GDM1 (cell line): Measurements from ENCODE around the gene MRRF.

Experiments used
- DNase-seq: peaks from one replicate; lab custom pipeline; 2025; lab: John Stamatoyannopoulos, UW

Gene MRRF

GRCh38 chr9:122264360-122265148 lies at the start of gene MRRF, which contains the start of gene RBM18:
Gene MRRF (plus strand): TSS chr9:122264882. CDS start chr9:122270892, 6,010 bp downstream.
Gene RBM18 (minus strand): TSS chr9:122264840. CDS start chr9:122261492, 3,348 bp downstream.
- DNase-seq: peak; percentile 87

- no peak for DNase-seq
Measured at GRCh38 chr9:122215663-122216062, 49.0 kb upstream of the MRRF start.

GRCh38 chr9:122216138-122216797 lies 48.4 kb upstream of the MRRF start:
- no peak for DNase-seq

GRCh38 chr9:122216798-122217418 lies 47.8 kb upstream of the MRRF start:
- no peak for DNase-seq

GRCh38 chr9:122217640-122218039 lies 47.0 kb upstream of the MRRF start:
- DNase-seq: no peak

- DNase-seq: no peak
Measured at GRCh38 chr9:122218071-122218934, 46.4 kb upstream of the MRRF start.

GRCh38 chr9:122218935-122219855 lies 45.5 kb upstream of the MRRF start:
- DNase-seq: peak; percentile 39

GRCh38 chr9:122219856-122220672 lies 44.6 kb upstream of the MRRF start:
- DNase-seq: no peak

GRCh38 chr9:122220673-122221182 lies 44.0 kb upstream of the MRRF start:
- DNase-seq: no peak

- DNase-seq: no peak
Measured at GRCh38 chr9:122221183-122221811, 43.4 kb upstream of the MRRF start.

GRCh38 chr9:122222791-122223190 lies 41.9 kb upstream of the MRRF start:
- no peak for DNase-seq

- no peak for DNase-seq
Measured at GRCh38 chr9:122223435-122223834, 41.2 kb upstream of the MRRF start.

GRCh38 chr9:122225312-122226141 lies 39.2 kb upstream of the MRRF start:
- no peak for DNase-seq

GRCh38 chr9:122226142-122226757 lies 38.4 kb upstream of the MRRF start:
- DNase-seq: no peak

- DNase-seq: no peak
Measured at GRCh38 chr9:122226758-122227574, 37.7 kb upstream of the MRRF start.

GRCh38 chr9:122227575-122227900 lies 37.1 kb upstream of the MRRF start:
- no peak for DNase-seq

- no peak for DNase-seq
Measured at GRCh38 chr9:122228191-122228567, 36.5 kb upstream of the MRRF start.
